Spleen (tissue), 7 donors: ENCODE data around the gene MBLAC1.

Experiments
- CTCF ChIP-seq, 11 experiments: fragments of 200-600 bp in 7 of 11; fragments of 450-650 bp in 4 of 11; sonication (generic) in 4 of 11; IDR thresholded peaks in 8 of 11; conservative IDR thresholded peaks in 3 of 11; 1 replicate in 7 of 11; 2 replicates in 4 of 11; pipeline versions ENCODE4 v1.4.0 to v1.8.0; 2016 to 2021; ENCODE audit warnings: antibody characterized with exemption in 11 of 11, inconsistent platforms in 4 of 11, mild to moderate bottlenecking in 1 of 11
- POLR2AphosphoS5 ChIP-seq, 3 donors: sonication (generic); formaldehyde crosslinking; IDR thresholded peaks; one replicate each; pipeline ENCODE4 v1.5.1; 2017; ENCODE audit warnings: antibody characterized with exemption in 3 of 3
- donor health status: DM: no; HTN: no; CAD: no; lungs with moderate emphysema.
- donor health status: DM: no; HTN: no; CAD: no.
- donor health status: DM: no; HTN: no; CAD: no.

DNA sequence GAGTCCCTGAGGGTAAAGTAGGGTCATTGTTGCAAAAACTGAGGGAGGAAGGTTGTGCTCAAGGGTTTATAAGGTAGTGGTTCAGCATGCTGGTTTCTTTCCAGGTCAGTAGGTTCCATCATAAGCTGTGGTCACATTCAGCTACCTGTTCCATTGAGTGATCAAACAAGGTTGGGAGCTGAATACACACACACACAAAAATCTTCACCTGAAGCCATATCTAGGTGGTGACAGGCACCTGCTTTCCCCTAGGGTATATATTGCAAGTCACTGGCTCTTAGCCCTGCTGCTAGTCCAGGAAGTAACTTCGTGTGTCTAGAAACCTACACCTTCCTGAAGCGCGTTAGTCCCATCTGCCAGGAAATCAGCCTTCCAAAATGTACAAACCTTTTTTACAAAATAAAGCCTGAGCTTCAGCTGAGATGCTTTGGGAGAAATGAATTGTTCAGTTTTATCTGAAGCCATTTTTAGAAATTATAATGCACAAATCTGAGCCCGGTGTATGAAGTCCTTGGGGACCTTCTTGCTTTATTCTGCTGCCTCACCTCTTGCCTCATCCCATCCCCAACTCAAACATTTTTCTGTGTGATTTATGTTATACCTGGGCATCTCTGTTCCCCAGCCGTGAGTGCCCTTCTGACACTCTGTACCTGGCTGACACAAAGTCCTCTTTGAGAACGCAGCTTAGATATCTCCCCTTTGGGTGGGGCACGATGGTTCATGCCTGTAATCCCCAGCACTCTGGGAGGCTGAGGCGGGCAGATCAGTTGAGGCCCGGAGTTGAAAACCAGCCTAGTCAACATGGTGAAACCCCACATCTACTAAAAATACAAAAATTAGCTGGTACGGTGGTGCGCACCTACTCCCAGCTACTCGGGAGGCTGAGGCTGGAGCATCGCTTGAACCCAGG is 11.3 kb downstream of the MBLAC1 start:
- TF ChIP-seq POLR2AphosphoS5 (IDR thresholded peaks at IDR 0.05) = no peak
- TF ChIP-seq CTCF (IDR thresholded peaks at IDR 0.05 in 8 of 11, conservative IDR thresholded peaks at IDR 0.05 in 3 of 11) = no peak
